IPS-20b (cell line): ENCODE measurements around the gene PLEKHG4B.
A peak's percentile ranks its signal among the peaks of the same experiment; 100 is the strongest.
"Not testable (repeated sequence)": the region's sequence is repeated elsewhere in the genome, so short reads cannot be mapped to it uniquely, and the experiment has no call there.

Source experiments
- H3K27ac ChIP-seq: one replicate; pipeline ENCODE4 v1.5.1; 2013; ENCODE audit warnings: low read length
- H3K27me3 ChIP-seq: 2 replicates; pipeline ENCODE4 v1.6.1; 2013; ENCODE audit warnings: mild to moderate bottlenecking, low read length, inconsistent platforms; ENCODE audit not compliant: insufficient read depth
- H3K36me3 ChIP-seq: 2 replicates; pipeline ENCODE4 v1.6.1; 2013; ENCODE audit warnings: low read depth, mild to moderate bottlenecking, inconsistent platforms, low read length, moderate library complexity; ENCODE audit not compliant: insufficient read depth
- H3K4me1 ChIP-seq: 2 replicates; pipeline ENCODE4 v1.6.1; 2013; ENCODE audit warnings: mild to moderate bottlenecking, control low read depth, inconsistent platforms, low read length, moderate library complexity; ENCODE audit not compliant: insufficient read depth
- H3K4me3 ChIP-seq: 2 replicates; pipeline ENCODE4 v1.5.1; 2013; ENCODE audit warnings: mild to moderate bottlenecking, low read length, inconsistent platforms
- H3K9ac ChIP-seq: 2 replicates; pipeline ENCODE4 v1.6.1; 2013; ENCODE audit warnings: low read depth, mild to moderate bottlenecking, inconsistent platforms, low read length, moderate library complexity
- H3K9me3 ChIP-seq: 2 replicates; pipeline ENCODE4 v1.6.1; 2013; ENCODE audit warnings: mild to moderate bottlenecking, low read depth, low read length, inconsistent platforms; ENCODE audit not compliant: insufficient read depth

Gene PLEKHG4B

DNA sequence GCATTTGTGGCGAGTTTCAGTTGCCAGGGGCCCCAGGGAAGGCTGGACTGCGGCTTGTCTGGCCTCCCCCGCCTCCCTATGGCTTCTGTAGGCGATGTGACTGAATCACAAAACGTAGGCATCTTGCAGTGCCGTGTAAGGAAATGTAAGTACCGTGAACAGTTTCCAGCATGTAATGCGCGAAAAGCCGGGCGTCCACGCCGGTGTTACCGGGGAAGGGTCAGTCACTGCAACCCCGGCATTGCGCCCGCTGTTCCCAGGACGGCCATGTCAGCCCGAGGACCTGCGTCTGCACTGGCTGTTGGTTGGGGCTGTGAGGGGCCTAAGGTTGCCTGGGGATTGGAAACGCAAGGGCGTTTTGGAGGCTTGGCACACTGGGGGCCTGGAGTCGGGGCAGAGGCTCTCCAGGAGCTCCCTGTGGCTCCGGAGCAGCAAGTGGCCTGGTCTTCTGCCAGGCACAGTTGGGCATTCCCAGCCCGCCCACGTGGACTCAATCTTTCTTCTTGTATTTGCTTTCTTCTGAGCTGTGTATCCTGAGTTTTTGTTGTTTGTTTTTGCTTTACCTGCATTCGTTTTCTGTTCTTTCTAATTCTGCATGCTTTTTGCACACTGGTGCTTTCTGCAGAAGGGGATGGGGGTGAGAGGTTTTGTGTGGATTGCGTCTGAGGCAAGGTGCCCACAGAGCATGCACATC, 36.9 kb upstream of the PLEKHG4B start:
- H3K27me3 ChIP-seq = peaks cover 46% of the 10 kb centered on the region
- no peaks in the 10 kb centered on the region for H3K9me3 ChIP-seq
- H3K27ac ChIP-seq = no peak overlapping the region
- peaks cover 8% of the 10 kb centered on the region; the same call in 1 of the 2 replicates for H3K4me1 ChIP-seq
- H3K4me3 ChIP-seq = peak overlapping the region; percentile 76; the same call in 1 of the 2 replicates
- H3K9ac ChIP-seq = no peak overlapping the region
- H3K36me3 ChIP-seq = peaks cover 5% of the 10 kb centered on the region; the same call in 1 of the 2 replicates

DNA sequence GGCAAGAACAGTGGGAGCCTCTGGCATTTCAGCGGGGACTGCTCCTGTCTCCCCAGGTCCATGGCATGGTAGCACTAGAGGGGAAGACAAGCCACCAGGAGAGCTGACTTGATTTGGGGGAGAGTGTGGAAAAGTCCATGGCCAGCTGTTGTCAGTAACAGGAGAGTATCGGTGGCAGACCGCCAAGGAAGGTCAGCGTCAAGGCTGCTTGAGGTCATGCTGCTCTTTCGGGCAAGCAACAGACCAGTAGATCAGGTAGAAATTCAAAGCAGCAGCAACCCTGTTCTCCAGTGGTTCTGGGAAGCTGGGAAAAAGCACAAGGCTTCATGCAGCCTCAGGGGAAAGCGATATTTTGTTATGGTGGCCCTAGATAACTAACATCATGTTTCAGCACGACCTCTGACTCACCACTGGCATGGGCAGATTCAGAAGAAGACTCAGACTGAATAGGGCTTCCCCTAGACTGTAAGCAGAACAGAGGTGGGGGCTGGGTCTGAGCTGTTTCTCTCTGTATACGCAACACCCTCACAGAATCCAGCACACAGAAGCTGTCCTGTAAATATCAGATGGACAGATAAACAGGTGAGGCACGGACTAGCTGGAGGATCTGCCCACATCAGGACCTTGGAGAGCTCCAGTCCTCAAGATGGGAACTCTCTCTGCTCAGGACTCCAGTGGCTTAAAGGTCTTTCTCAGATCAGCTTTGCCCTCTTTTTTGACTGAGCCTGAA, 35.2 kb upstream of the PLEKHG4B start:
- peaks cover 5% of the 10 kb centered on the region; the same call in 1 of the 2 replicates for H3K36me3 ChIP-seq
- H3K27me3 ChIP-seq = peaks cover 29% of the 10 kb centered on the region
- peaks cover 8% of the 10 kb centered on the region; the same call in 1 of the 2 replicates for H3K4me1 ChIP-seq
- H3K9ac ChIP-seq = no peak overlapping the region
- no peaks in the 10 kb centered on the region for H3K9me3 ChIP-seq
- no peak overlapping the region for H3K27ac ChIP-seq
- no peak overlapping the region for H3K4me3 ChIP-seq

DNA sequence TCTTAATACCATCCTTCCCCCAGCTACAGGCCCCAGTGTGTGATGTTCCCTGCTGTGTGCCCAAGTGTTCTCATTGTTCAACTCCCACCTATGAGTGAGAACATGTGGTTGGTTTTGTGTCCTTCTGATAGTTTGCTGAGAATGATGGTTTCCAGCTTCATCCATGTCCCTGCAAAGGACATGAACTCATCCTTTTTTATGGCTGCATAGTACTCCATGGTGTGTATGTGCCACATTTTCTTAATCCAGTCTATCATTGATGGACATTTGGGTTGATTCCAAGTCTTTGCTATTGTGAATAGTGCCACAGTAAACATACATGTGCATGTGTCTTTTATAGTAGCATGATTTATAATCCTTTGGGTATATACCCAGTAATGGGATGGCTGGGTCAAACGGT, 31.7 kb upstream of the PLEKHG4B start:
- H3K4me3 ChIP-seq, H3K27me3 ChIP-seq, H3K9me3 ChIP-seq, H3K9ac ChIP-seq, H3K4me1 ChIP-seq, H3K36me3 ChIP-seq, H3K27ac ChIP-seq: not testable (repeated sequence)

DNA sequence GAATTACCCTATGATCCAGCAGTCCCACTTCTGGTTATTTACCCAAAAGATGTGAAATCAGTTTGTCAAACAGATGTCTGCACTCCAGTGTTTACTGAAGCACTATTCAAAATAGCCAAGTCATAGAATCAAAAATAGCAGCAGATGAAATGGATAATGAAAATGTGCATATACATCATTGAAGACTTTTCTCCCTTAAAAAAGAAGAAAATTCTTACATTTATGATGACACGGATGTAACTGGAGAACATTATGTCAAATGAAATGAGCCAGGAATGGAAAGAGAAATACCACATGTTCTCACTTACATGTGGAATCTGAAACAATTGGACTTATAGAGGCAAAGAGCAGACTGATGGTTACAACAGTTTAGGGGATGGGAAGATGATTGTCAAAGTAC, 21.5 kb upstream of the PLEKHG4B start:
- H3K9me3 ChIP-seq = peaks cover 10% of the 10 kb centered on the region
- no peaks in the 10 kb centered on the region for H3K27me3 ChIP-seq
- no peaks in the 10 kb centered on the region for H3K4me1 ChIP-seq
- no peaks in the 10 kb centered on the region for H3K36me3 ChIP-seq
- H3K4me3 ChIP-seq = no peak overlapping the region
- no peak overlapping the region for H3K9ac ChIP-seq
- no peak overlapping the region for H3K27ac ChIP-seq

DNA sequence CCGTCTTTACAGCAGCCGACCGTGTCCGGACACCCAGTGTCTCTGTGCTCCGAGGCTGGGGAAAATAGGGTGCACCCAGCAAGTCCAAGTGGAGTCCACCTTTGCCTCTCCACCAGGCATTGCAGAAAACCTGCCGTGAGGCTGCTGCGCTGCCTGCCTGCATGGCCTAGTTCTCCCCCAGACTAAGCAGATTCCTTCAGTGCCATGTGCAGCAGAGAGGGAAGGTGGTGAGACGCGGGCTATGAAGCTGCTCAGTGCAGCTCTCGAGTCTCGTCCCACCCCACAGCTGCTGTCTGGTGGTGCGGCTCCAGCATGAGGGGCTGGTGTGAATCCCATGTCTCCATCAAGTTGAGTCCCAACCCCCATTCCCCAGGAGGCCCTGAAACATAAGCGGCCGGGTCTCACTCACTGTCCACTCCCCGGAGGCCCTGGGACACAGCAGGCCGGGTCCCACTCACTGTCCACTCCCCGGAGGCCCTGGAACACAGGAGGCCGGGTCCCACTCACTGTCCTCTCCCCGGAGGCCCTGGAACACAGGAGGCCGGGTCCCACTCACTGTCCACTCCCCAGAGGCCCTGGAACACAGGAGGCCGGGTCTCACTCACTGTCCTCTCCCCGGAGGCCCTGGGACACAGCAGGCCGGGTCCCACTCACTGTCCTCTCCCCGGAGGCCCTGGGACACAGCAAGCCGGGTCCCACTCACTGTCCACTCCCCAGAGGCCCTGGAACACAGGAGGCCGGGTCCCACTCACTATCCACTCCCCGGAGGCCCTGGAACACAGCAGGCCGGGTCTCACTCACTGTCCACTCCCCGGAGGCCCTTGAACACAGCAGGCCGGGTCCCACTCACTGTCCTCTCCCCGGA, 19.4 kb upstream of the PLEKHG4B start:
- not testable (repeated sequence) for H3K27me3 ChIP-seq, H3K9ac ChIP-seq, H3K27ac ChIP-seq, H3K4me3 ChIP-seq, H3K9me3 ChIP-seq, H3K4me1 ChIP-seq, H3K36me3 ChIP-seq

DNA sequence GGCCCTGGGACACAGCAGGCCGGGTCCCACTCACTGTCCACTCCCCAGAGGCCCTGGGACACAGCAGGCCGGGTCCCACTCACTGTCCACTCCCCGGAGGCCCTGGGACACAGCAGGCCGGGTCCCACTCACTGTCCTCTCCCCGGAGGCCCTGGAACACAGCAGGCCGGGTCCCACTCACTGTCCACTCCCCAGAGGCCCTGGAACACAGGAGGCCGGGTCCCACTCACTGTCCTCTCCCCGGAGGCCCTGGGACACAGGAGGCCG, 18.9 kb upstream of the PLEKHG4B start:
- not testable (repeated sequence) for H3K4me1 ChIP-seq, H3K9me3 ChIP-seq, H3K4me3 ChIP-seq, H3K36me3 ChIP-seq, H3K9ac ChIP-seq, H3K27ac ChIP-seq, H3K27me3 ChIP-seq

DNA sequence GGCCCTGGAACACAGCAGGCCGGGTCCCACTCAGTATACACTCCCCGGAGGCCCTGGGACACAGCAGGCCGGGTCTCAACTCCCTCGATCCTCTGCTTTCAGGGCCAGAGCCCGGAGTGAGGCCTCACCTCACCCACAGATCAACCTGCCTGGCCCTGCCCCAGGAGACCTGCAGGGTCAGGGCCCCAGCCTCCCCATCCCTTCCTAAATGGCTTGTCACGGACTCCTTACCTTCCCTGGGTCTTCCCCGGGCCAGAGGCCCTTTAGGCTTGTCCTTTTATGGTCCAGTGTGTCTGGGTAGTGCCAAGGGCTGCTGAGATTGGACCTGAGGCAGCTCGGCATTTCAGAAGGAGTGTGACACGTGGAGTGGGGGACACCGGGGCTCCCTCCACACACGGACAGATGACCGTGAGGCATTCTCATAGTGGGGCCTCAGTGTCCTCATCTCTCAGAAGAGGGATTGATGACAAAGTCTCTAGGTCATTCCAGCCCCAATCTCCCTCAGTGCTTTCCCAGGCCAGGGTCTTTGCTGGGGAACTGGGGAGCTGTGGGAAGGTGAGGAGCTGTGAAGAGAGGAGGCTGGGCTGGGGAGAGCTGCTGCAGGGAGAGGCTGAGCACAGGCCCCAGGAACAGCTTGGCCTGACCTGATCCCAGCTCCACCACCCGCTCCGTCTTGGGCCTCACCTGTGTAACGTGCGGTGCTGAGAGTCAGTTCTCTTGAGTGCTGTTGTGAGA, 18.0 kb upstream of the PLEKHG4B start:
- Histone ChIP-seq H3K27ac (no peak overlapping the region), H3K4me1 (no peaks in the 10 kb centered on the region), H3K27me3 (no peaks in the 10 kb centered on the region), H3K4me3 (no peak overlapping the region), H3K36me3 (no peaks in the 10 kb centered on the region), H3K9ac (no peak overlapping the region), H3K9me3 (no peaks in the 10 kb centered on the region)

DNA sequence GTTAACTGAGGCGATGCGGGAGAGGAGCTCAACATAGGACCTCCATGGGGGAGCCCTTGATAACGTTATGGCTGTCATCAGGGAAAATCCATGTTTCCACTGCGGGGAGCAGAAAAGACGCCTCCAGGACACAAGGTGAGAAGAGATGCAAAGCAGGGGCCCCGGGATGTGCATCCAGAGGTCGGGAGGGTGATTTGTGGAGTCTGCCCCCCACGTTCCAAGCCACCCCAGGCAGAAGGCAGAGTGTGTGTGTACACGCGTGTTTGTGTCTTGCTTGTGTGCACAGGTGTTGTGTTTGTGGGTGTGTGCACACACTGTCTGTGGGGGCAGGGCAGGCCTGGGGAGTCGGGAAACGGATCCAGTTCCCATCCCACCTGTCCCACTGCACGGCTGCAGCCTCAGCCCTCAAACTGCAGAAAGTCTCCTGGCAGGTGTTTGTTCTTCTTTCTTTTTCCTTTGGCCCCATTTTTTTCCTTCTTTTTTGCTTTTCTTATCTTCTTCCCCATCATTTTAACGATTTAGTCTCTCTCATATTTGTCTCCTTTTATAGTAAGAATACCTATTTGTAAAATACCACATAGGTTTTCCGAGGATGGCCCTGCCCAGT, 17.4 kb upstream of the PLEKHG4B start:
- no peaks in the 10 kb centered on the region for H3K36me3 ChIP-seq
- no peak overlapping the region for H3K4me3 ChIP-seq
- H3K27ac ChIP-seq = no peak overlapping the region
- no peaks in the 10 kb centered on the region for H3K27me3 ChIP-seq
- no peaks in the 10 kb centered on the region for H3K9me3 ChIP-seq
- H3K9ac ChIP-seq = no peak overlapping the region
- no peaks in the 10 kb centered on the region for H3K4me1 ChIP-seq

DNA sequence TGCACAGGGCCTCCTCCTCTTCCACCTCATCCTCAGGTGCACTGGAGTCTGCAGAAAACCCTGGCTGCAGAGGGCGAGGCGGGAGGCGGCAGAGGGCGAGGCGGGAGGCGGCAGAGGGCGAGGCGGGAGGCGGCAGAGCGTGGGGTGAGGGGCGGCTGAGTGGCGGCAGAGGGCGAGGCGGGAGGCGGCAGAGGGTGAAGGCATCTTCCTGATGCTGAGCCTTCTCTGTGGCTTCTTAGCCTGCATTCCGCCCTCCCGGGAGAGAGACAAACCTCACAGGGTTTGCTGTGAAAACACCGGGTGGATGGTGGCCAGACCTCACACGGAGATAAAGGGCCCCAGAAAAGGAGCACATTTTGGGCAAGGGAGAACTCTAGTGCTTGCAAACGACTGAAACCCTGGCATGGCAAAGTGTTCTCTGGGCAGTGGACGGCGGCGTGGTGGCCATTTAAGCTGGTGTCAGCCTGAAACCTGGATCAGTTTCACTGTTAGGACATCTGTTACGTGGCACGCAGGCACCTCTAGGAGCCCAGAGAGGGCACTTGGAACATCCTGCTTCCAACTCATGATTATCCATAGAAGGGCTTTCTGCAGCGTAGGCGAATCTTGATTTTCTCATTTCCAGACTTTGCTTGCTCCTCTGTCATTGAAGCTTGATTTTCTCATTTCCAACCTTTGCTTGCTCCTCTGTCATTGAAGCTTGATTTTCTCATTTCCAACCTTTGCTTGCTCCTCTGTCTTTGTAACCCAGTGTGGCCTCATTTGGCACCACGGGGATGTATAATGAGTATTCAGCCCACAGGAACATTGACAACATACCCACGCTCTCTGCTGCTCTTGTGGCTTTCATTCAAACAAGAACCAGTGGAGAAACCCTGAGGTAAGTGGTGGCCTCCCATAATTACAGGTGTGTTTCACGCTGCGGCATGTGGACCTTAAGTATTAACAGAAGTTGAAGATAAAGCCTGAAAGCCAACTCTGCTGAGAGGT, 16.3 kb upstream of the PLEKHG4B start:
- Histone ChIP-seq H3K36me3 (no peaks in the 10 kb centered on the region), H3K27ac (no peak overlapping the region), H3K4me1 (no peaks in the 10 kb centered on the region), H3K27me3 (no peaks in the 10 kb centered on the region), H3K9ac (no peak overlapping the region), H3K9me3 (no peaks in the 10 kb centered on the region), H3K4me3 (no peak overlapping the region)

DNA sequence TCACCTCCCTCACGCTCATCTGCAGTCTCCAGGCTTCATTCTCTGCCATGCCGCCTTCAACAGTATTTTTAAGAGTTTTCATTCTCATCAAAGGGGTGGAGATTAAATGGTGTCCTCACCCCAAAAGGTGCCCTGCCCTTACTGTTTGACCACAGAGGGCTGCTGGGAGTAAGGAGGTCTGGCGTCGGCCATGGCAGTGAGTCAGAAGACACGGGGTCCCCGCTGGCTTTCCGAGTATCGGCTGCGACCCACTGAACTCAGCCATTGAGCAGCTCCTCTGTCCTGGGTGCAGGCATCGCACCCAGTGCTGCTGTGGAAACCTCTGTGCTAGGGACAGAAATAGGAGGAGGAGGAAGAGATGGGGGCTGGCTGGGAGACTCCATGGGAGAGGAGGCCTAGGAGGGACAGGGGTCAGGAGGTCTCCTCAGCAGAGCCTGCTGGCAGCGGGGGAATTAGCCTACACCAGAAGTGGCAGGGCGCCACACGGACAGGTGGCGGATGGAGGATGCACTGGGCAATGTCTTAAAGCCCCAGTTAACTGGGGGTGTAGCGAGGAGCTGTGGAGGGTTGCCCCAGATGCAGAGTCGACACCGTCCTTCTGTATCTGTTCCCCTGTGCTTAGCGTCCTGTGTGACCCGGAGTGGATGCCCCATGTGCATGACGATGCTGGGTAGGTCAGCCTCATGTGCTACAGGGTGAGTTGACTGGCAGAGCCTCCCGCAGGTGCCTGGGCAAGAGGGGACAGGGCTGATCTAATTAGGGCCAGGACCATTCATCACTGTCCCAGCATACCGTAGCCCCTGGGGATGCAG, 15.4 kb upstream of the PLEKHG4B start:
- H3K27ac ChIP-seq = no peak overlapping the region
- no peaks in the 10 kb centered on the region for H3K36me3 ChIP-seq
- no peaks in the 10 kb centered on the region; the same call in 1 of the 2 replicates for H3K27me3 ChIP-seq
- H3K9me3 ChIP-seq = no peaks in the 10 kb centered on the region
- H3K4me1 ChIP-seq = peaks cover 4% of the 10 kb centered on the region; the same call in 1 of the 2 replicates
- H3K9ac ChIP-seq = no peak overlapping the region
- no peak overlapping the region for H3K4me3 ChIP-seq
